K562 (cell line): ENCODE results near the gene TMEM151A. TPM values are rescaled to one million over a fixed set of nuclear protein-coding genes. Genes with fewer than 3 reads are reported as not detected.
A peak's percentile ranks its signal among the peaks of the same experiment; 100 is the strongest.

ENCODE experiments used
- ATF7 ChIP-seq: fragments of 450-650 bp; IDR thresholded peaks from 2 replicates; pipeline ENCODE4 v1.7.1; 2014; ENCODE audit warnings: mild to moderate bottlenecking, moderate library complexity
- CBX5 ChIP-seq: IDR thresholded peaks from 2 replicates; pipeline ENCODE4 v1.6.1; 2014; ENCODE audit warnings: low read depth, borderline replicate concordance
- DPF2 ChIP-seq: fragments of 450-650 bp; IDR thresholded peaks from 2 replicates; pipeline ENCODE4 v1.6.1; 2016
- ELK1 ChIP-seq: sonication (generic); formaldehyde crosslinking; IDR thresholded peaks from 2 replicates; pipeline ENCODE4 v1.8.1; 2022; ENCODE audit warnings: missing genetic modification reagents
- MCM3 ChIP-seq: fragments of 450-650 bp; IDR thresholded peaks from 2 replicates; pipeline ENCODE4 v1.6.1; 2016
- MYC ChIP-seq, 2 experiments: fragments of 250-450 bp in 1 of 2; sonication (Bioruptor Pico) in 1 of 2; IDR thresholded peaks; 2 replicates each; pipeline versions ENCODE4 v1.5.1 to v1.6.1; 2012 to 2021; ENCODE audit warnings: low read depth in 2 of 2, borderline replicate concordance in 1 of 2, improper control_type of control experiment in 1 of 2, low read length in 1 of 2, mild to moderate bottlenecking in 1 of 2, moderate library complexity in 1 of 2
- NR2F6 ChIP-seq: fragments of 450-650 bp; formaldehyde crosslinking; IDR thresholded peaks from 2 replicates; pipeline ENCODE4 v1.4.0; 2020; ENCODE audit warnings: mild to moderate bottlenecking
- RBM34 ChIP-seq: fragments of 200-400 bp; formaldehyde crosslinking; IDR thresholded peaks from 2 replicates; pipeline ENCODE4 v1.6.1; 2018; ENCODE audit warnings: low read length, borderline replicate concordance; ENCODE audit not compliant: insufficient read depth
- RBM39 ChIP-seq: fragments of 200-400 bp; formaldehyde crosslinking; optimal IDR thresholded peaks from 2 replicates; pipeline ENCODE3; 2018; ENCODE audit warnings: low read depth, low read length
- WHSC1 ChIP-seq: IDR thresholded peaks from one replicate; pipeline ENCODE4 v1.6.1; 2012; ENCODE audit warnings: low read length, control low read depth, inconsistent platforms
- ZNF408 ChIP-seq: fragments of 250-450 bp; sonication (Bioruptor Pico); IDR thresholded peaks from 2 replicates; pipeline ENCODE4 v1.4.0; 2020; ENCODE audit warnings: low read depth, mild to moderate bottlenecking, moderate library complexity
- ZNF431 ChIP-seq: sonication (generic); formaldehyde crosslinking; IDR thresholded peaks from 2 replicates; pipeline ENCODE4 v1.8.0; 2022; ENCODE audit warnings: mild to moderate bottlenecking, missing genetic modification reagents
- ZNF592 ChIP-seq: fragments of 450-650 bp; IDR thresholded peaks from 2 replicates; pipeline ENCODE4 v1.6.1; 2017; ENCODE audit warnings: antibody characterized with exemption, mild to moderate bottlenecking
- polyA plus RNA-seq, 8 experiments: library from polyadenylated mRNA; depleted of rRNA in 4 of 8; stranded (reverse) in 5 of 8; unstranded in 3 of 8; fragments of >200 nt; fragmentation: Nextera tagmentation in 2 of 8; fragmentation: Illumina TruSeq in 1 of 8; extraction: Ambion mirVana in 2 of 8; extraction: Trizol in 1 of 8; gene quantifications; 2 replicates each; pipeline versions ENCODE4 v1.2.1 to v1.2.3, GENCODE V29; 2011 to 2014; ENCODE audit warnings: inconsistent platforms in 1 of 8, missing spikeins in 1 of 8
- total RNA-seq, 7 experiments: library from RNA; depleted of rRNA in 6 of 7; stranded (reverse); fragments of >200 nt in 6 of 7; fragmentation: Illumina TruSeq in 2 of 7; extraction: Trizol in 2 of 7; gene quantifications; 2 replicates each; pipeline versions ENCODE4 v1.2.1 to v1.2.3, GENCODE V29; 2011 to 2021; ENCODE audit warnings: low replicate concordance in 1 of 7
- TF ChIP-seq, protein P1 (sequence below): sonication (generic); formaldehyde crosslinking; IDR thresholded peaks from 2 replicates; pipeline ENCODE4 v1.8.0; 2022; ENCODE audit warnings: mild to moderate bottlenecking, low read depth, missing genetic modification reagents
- TF ChIP-seq, protein P2 (sequence below): fragments of 450-650 bp; IDR thresholded peaks from 2 replicates; pipeline ENCODE4 v1.6.1; 2017; ENCODE audit warnings: mild to moderate bottlenecking, moderate library complexity
- TF ChIP-seq, protein P3 (sequence below), 2 experiments: fragments of 450-650 bp in 1 of 2; sonication (generic) in 1 of 2; formaldehyde crosslinking; conservative IDR thresholded peaks; 2 replicates each; pipeline versions ENCODE4 v1.4.0 to v1.8.1; 2020 to 2022; ENCODE audit warnings: mild to moderate bottlenecking in 1 of 2, missing genetic modification reagents in 1 of 2
- TF ChIP-seq, protein P4 (sequence below): sonication (generic); formaldehyde crosslinking; IDR thresholded peaks from 2 replicates; pipeline ENCODE4 v1.8.0; 2022; ENCODE audit warnings: missing genetic modification reagents, mild to moderate bottlenecking, moderate library complexity, borderline replicate concordance

The TMEM151A gene
- total and polyA plus RNA-seq, 9 of the 15 experiments (the other 6 are each of a cell fraction or from before 2014, with no cell fraction given) = not detected

GRCh38 chr11:66311965-66312548, 20.4 kb downstream of the TMEM151A start (continued):
- TF ChIP-seq ZNF592 (no peak), ZNF408 (CRISPR knock-in tag) (no peak), ATF7 (peak; percentile 77), NR2F6 (CRISPR knock-in tag) (no peak), WHSC1 (no peak), CBX5 (no peak), ZNF431 (peak; percentile 78; the same call in 1 of the 2 replicates), RBM39 (no peak), MCM3 (no peak), ELK1 (CRISPR knock-in tag) (no peak), MYC (IDR thresholded peaks at IDR 0.05; ENCODE audit: low read depth, low read length) (no peak), MYC (CRISPR knock-in tag; IDR thresholded peaks at IDR 0.05; ENCODE audit: borderline replicate concordance, low read depth) (no peak), RBM34 (no peak), DPF2 (peak; percentile 81)
- TF ChIP-seq, protein P1, sequence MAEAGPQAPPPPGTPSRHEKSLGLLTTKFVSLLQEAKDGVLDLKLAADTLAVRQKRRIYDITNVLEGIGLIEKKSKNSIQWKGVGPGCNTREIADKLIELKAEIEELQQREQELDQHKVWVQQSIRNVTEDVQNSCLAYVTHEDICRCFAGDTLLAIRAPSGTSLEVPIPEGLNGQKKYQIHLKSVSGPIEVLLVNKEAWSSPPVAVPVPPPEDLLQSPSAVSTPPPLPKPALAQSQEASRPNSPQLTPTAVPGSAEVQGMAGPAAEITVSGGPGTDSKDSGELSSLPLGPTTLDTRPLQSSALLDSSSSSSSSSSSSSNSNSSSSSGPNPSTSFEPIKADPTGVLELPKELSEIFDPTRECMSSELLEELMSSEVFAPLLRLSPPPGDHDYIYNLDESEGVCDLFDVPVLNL (CRISPR knock-in tag) = no peak
- TF ChIP-seq, protein P2, sequence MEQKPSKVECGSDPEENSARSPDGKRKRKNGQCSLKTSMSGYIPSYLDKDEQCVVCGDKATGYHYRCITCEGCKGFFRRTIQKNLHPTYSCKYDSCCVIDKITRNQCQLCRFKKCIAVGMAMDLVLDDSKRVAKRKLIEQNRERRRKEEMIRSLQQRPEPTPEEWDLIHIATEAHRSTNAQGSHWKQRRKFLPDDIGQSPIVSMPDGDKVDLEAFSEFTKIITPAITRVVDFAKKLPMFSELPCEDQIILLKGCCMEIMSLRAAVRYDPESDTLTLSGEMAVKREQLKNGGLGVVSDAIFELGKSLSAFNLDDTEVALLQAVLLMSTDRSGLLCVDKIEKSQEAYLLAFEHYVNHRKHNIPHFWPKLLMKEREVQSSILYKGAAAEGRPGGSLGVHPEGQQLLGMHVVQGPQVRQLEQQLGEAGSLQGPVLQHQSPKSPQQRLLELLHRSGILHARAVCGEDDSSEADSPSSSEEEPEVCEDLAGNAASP = no peak
- TF ChIP-seq, protein P3, sequence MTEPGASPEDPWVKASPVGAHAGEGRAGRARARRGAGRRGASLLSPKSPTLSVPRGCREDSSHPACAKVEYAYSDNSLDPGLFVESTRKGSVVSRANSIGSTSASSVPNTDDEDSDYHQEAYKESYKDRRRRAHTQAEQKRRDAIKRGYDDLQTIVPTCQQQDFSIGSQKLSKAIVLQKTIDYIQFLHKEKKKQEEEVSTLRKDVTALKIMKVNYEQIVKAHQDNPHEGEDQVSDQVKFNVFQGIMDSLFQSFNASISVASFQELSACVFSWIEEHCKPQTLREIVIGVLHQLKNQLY (CRISPR knock-in tag; conservative IDR thresholded peaks at IDR 0.05) = no peak
- TF ChIP-seq, protein P4, sequence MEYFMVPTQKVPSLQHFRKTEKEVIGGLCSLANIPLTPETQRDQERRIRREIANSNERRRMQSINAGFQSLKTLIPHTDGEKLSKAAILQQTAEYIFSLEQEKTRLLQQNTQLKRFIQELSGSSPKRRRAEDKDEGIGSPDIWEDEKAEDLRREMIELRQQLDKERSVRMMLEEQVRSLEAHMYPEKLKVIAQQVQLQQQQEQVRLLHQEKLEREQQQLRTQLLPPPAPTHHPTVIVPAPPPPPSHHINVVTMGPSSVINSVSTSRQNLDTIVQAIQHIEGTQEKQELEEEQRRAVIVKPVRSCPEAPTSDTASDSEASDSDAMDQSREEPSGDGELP (CRISPR knock-in tag) = peak; percentile 78; the same call in 1 of the 2 replicates
